A549 (cell line): ENCODE data around the gene STK11IP. TPM values are rescaled to one million over a fixed set of nuclear protein-coding genes. Genes with fewer than 3 reads are reported as not detected.

Experiments used
- ATAC-seq, 2 experiments: fragments of 200-7000 bp in 1 of 2; fragments of >200 bp in 1 of 2; cut with Nextera tagmentation in 1 of 2; cut with Tn5 transposase in 1 of 2; 3 replicates each; pipeline versions ENCODE4 v1.8.0 to v1.9.1; 2018 to 2020; ENCODE audit warnings: mild to moderate bottlenecking in 1 of 2, moderate library complexity in 1 of 2
- CTCF ChIA-PET: fragments of 300-600 bp; sonication (Branson Sonifier 250); formaldehyde crosslinking; extraction: SDS; loops from one replicate; lab custom pipeline; 2021; ENCODE audit warnings: antibody characterized with exemption, inconsistent platforms; lab: Yijun Ruan, JAX
- POLR2A ChIA-PET: fragments of 350-600 bp; formaldehyde crosslinking; extraction: SDS; loops from one replicate; lab custom pipeline; 2021; ENCODE audit warnings: antibody characterized with exemption, inconsistent platforms; lab: Yijun Ruan, JAX
- DNase-seq, 2 experiments: peaks; one replicate each; pipeline versions ENCODE4 v3.0.0 to v3.0.0-alpha.2; 2011 to 2016; ENCODE audit warnings: low read depth in 1 of 2, low spot score in 1 of 2
- FAIRE-seq: peaks from 2 replicates; lab custom pipeline; 2011; peaks lifted over from hg19 to GRCh38; lab: Jason Lieb, UNC
- H3K27ac ChIP-seq, 2 experiments: fragments of >200 bp; sonication (Bioruptor Twin); formaldehyde crosslinking; 3 replicates each; pipeline ENCODE4 v1.5.1; 2016 to 2017
- H3K4me1 ChIP-seq: fragments of >200 bp; sonication (Bioruptor Twin); formaldehyde crosslinking; 3 replicates; pipeline ENCODE4 v1.6.1; 2016
- H3K4me2 ChIP-seq: fragments of >200 bp; sonication (Bioruptor Twin); formaldehyde crosslinking; 3 replicates; pipeline ENCODE4 v1.6.1; 2016
- H3K4me3 ChIP-seq: fragments of >200 bp; sonication (Bioruptor Twin); formaldehyde crosslinking; 3 replicates; pipeline ENCODE4 v1.5.1; 2016
- H3K9me3 ChIP-seq: fragments of >200 bp; sonication (Bioruptor Twin); formaldehyde crosslinking; 3 replicates; pipeline ENCODE4 v1.6.1; 2016
- ESRRA ChIP-seq: fragments of 150-350 bp; IDR thresholded peaks from 2 replicates; pipeline ENCODE4 v1.6.1; 2014; ENCODE audit warnings: mild to moderate bottlenecking, low read length, borderline replicate concordance
- FOSB ChIP-seq: fragments of 250-450 bp; sonication (Bioruptor Pico); IDR thresholded peaks from 2 replicates; pipeline ENCODE4 v1.5.0; 2020; ENCODE audit warnings: mild to moderate bottlenecking, moderate library complexity
- FOSL2 ChIP-seq, 2 experiments: fragments of 450-650 bp in 1 of 2; fragments of >200 bp in 1 of 2; sonication (Bioruptor Twin) in 1 of 2; formaldehyde crosslinking; IDR thresholded peaks; 2 replicates each; pipeline versions ENCODE4 v1.5.0 to v1.6.1; 2016 to 2020; ENCODE audit warnings: mild to moderate bottlenecking in 1 of 2, moderate library complexity in 1 of 2
- GATA3 ChIP-seq: IDR thresholded peaks from 2 replicates; pipeline ENCODE4 v1.6.1; 2012; ENCODE audit warnings: borderline replicate concordance
- HDAC2 ChIP-seq: fragments of 200-600 bp; sonication (generic); IDR thresholded peaks from 2 replicates; pipeline ENCODE4 v1.6.1; 2016
- HOXB13 ChIP-seq: fragments of 250-450 bp; sonication (Bioruptor Pico); IDR thresholded peaks from 2 replicates; pipeline ENCODE4 v1.5.0; 2020; ENCODE audit warnings: low read depth, mild to moderate bottlenecking, moderate library complexity
- JUNB ChIP-seq: fragments of >200 bp; sonication (Bioruptor Twin); formaldehyde crosslinking; IDR thresholded peaks from 2 replicates; pipeline ENCODE4 v1.6.1; 2016
- MAZ ChIP-seq: fragments of 150-350 bp; IDR thresholded peaks from 2 replicates; pipeline ENCODE4 v1.6.1; 2014; ENCODE audit warnings: antibody characterized with exemption, low read depth, low read length, borderline replicate concordance
- MYC ChIP-seq: IDR thresholded peaks from 2 replicates; pipeline ENCODE4 v1.6.1; 2012; ENCODE audit warnings: mild to moderate bottlenecking, inconsistent platforms, low read length, improper control_type of control experiment, borderline replicate concordance
- NR3C1 ChIP-seq: fragments of >200 bp; sonication (Bioruptor Twin); formaldehyde crosslinking; IDR thresholded peaks from 3 replicates; pipeline ENCODE4 v1.6.1; 2017
- PHF8 ChIP-seq: fragments of 200-600 bp; sonication (generic); IDR thresholded peaks from 2 replicates; pipeline ENCODE4 v1.6.1; 2016; ENCODE audit warnings: low read depth, mild to moderate bottlenecking, antibody characterized with exemption, moderate library complexity, borderline replicate concordance
- POLR2A ChIP-seq: IDR thresholded peaks from 2 replicates; pipeline ENCODE4 v1.6.1; 2012; ENCODE audit warnings: mild to moderate bottlenecking, low read length
- POLR2AphosphoS2 ChIP-seq: conservative IDR thresholded peaks from 2 replicates; pipeline ENCODE4 v1.6.1; 2012; ENCODE audit warnings: low read length, improper control_type of control experiment, inconsistent platforms
- RAD21 ChIP-seq, 2 experiments: fragments of >200 bp in 1 of 2; sonication (Bioruptor Twin) in 1 of 2; formaldehyde crosslinking in 1 of 2; IDR thresholded peaks in 1 of 2; conservative IDR thresholded peaks in 1 of 2; 2 replicates in 1 of 2; 3 replicates in 1 of 2; pipeline ENCODE4 v1.6.1; 2012 to 2018; ENCODE audit warnings: inconsistent platforms in 1 of 2
- SMC3 ChIP-seq: fragments of >200 bp; sonication (Bioruptor Twin); formaldehyde crosslinking; IDR thresholded peaks from 3 replicates; pipeline ENCODE4 v1.6.1; 2018; ENCODE audit warnings: inconsistent platforms
- ZFP36 ChIP-seq: fragments of 450-650 bp; IDR thresholded peaks from 2 replicates; pipeline ENCODE4 v1.6.1; 2014; ENCODE audit warnings: borderline replicate concordance; ENCODE audit not compliant: partially characterized antibody
- WGBS: methylation state at CpG from one replicate; pipeline ENCODE4 v1.1.6; 2017; ENCODE audit errors: missing lambda C conversion rate; 5-methylcytosine and 5-hydroxymethylcytosine counted together
- polyA plus RNA-seq, 4 experiments: library from polyadenylated mRNA; depleted of rRNA in 3 of 4; stranded (reverse); fragments of >200 nt; fragmentation: RNase III in 1 of 4; extraction: RNeasy Plus Mini Kit Qiagen cat#74134 plus additional on column Dnase treatment in 1 of 4; gene quantifications; 2 replicates in 3 of 4; 3 replicates in 1 of 4; pipeline ENCODE4 v1.2.3, GENCODE V29; 2011 to 2017
- TF ChIP-seq, protein P1 (sequence below): fragments of 150-350 bp; IDR thresholded peaks from 2 replicates; pipeline ENCODE4 v1.6.1; 2014; ENCODE audit warnings: low read depth, mild to moderate bottlenecking, low read length
- TF ChIP-seq, protein P2 (sequence below): IDR thresholded peaks from 2 replicates; pipeline ENCODE4 v1.6.1; 2012
- TF ChIP-seq, protein P3 (sequence below): IDR thresholded peaks from 2 replicates; pipeline ENCODE4 v1.6.1; 2012; ENCODE audit warnings: low read depth, borderline replicate concordance

The STK11IP gene
- polyA plus RNA-seq, 2 of the 4 experiments (the other 2 are of a cell fraction), result 13.3 to 18.8 TPM

DNA sequence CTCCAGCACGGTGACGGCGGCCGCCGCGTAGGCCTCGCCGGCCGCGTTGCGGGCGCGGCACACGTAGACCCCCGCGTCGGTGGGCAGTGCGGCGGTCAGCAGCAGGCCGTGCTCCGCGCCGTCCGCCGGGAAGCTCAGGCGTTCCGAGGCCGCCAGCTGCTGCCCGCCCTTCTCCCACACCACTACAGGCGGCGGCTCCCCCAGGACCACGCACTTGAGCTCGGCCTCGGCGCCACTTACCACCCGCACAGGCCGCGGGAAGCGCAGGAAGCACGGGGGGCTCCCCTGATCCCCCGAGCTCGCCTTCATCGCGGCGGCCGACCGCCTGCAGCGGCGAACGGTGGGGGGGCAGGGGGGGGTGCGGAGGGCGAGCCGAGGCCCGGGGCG, 26.7 kb upstream of the STK11IP start:
- peak; percentile 20 to 47; a peak in 5 of 6 replicates for ATAC-seq
- no CpG with 5 or more reads among the region's 55 CpGs for WGBS
- TF ChIP-seq HOXB13 (CRISPR knock-in tag) (no peak), SMC3 (no peak), PHF8 (0 out of 2 replicates have a peak, but pooled peaks have one; percentile 17), POLR2AphosphoS2 (no peak), FOSL2 (IDR thresholded peaks at IDR 0.05) (no peak), FOSL2 (CRISPR knock-in tag; IDR thresholded peaks at IDR 0.05) (no peak)
- TF ChIP-seq, all 56 proteins: peak for 1
- no peak for FAIRE-seq
- peaks cover 14% of the 10 kb centered on the region for H3K4me1 ChIP-seq
- H3K27ac ChIP-seq, result peak overlapping the region; percentile 82 to 95
- DNase-seq, result no peak
- H3K9me3 ChIP-seq, result no peaks in the 10 kb centered on the region
- POLR2A ChIA-PET, result interaction anchor here (0.7 to 2.5 kb wide), 5 partner anchors 10 to 72 kb away, joined by 3 to 19 read pairs (median 4); partner anchors contain the start of genes GMPPA and STK11IP
- H3K4me3 ChIP-seq, result peak overlapping the region; percentile 92
- H3K4me2 ChIP-seq, result peak overlapping the region; percentile 72
- CTCF ChIA-PET, result interaction anchor here (0.7 to 7.5 kb wide), 12 partner anchors 9 to 118 kb away, joined by 3 to 50 read pairs (median 4); no protein-coding TSS in a partner anchor

DNA sequence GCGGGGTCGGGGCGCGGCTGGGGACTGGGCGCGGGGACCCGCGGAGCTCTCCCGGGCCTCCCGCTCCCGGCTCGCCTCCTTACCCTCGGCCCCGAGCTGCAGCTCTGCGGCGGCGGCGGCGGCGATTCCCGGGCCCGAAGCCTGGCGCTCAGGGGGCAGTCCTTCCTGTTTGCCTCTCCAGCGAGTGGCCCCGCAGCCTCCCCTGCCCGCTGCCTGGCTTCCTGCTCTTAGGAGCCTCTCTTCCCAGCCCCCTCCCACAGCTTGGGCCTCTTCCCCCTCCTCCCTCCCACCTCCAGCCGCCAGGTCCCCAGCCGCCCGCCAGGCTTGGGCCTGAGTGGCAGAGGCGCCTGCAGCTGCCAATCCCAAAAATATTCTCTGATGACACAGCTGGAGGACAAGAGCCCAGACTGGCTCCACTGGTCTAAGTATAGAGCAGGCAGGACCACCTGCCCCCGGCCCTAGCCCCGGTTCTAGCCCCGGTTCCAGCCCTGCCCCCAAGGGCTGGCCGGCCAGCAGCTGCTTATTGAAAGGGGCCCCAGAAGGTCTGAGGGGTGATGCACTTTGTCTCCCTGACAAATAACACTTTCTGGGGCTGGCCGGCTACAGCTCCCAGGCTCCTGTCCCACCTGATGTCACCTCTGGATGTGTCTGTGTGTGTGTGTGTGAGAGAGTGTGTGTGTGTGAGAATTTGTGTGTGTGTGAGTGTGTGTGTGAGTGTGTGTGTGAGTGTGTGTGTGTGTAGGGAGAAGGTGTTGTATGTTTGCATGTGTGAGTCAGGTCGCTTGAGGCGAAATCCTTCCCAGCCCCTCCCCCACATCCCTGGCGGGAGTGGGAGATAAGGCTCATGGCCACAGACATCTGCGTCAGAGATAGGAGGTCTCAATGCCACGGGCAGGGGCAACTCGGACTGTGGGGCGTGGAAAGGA, 26.1 kb upstream of the STK11IP start, which contains the start of gene OBSL1:
Gene OBSL1, minus strand, starts transcription at position 229 of the 926 bp plus-strand sequence. CDS start 307 bp downstream, outside the sequence.
- Histone ChIP-seq H3K4me2 (peak within 1 kb of the TSS; percentile 72), H3K9me3 (no peaks in the 10 kb centered on the region), H3K27ac (peak within 1 kb of the TSS; percentile 82 to 95), H3K4me3 (peak within 1 kb of the TSS; percentile 92), H3K4me1 (peaks cover 14% of the 10 kb centered on the region)
- TF ChIP-seq RAD21 (conservative IDR thresholded peaks at IDR 0.05 in 1 of 2, IDR thresholded peaks at IDR 0.05 in 1 of 2) (no peak), NR3C1 (no peak), POLR2A (peak; percentile 43), FOSL2 (IDR thresholded peaks at IDR 0.05) (no peak), FOSL2 (CRISPR knock-in tag; IDR thresholded peaks at IDR 0.05) (peak; percentile 53), ZFP36 (no peak), ESRRA (no peak)
- FAIRE-seq (no peak), ATAC-seq (peak; percentile 55 to 80), DNase-seq (peak; percentile 52 to 71)
- ChIA-PET POLR2A (interaction anchor here (0.7 to 2.5 kb wide), 5 partner anchors 10 to 73 kb away, joined by 3 to 19 read pairs (median 4); partner anchors contain the start of genes GMPPA and STK11IP), CTCF (interaction anchor here (0.7 to 7.5 kb wide), 12 partner anchors 9 to 118 kb away, joined by 3 to 50 read pairs (median 4); no protein-coding TSS in a partner anchor)
- 24% methylated on average over 25 of the region's 42 CpGs for WGBS

DNA sequence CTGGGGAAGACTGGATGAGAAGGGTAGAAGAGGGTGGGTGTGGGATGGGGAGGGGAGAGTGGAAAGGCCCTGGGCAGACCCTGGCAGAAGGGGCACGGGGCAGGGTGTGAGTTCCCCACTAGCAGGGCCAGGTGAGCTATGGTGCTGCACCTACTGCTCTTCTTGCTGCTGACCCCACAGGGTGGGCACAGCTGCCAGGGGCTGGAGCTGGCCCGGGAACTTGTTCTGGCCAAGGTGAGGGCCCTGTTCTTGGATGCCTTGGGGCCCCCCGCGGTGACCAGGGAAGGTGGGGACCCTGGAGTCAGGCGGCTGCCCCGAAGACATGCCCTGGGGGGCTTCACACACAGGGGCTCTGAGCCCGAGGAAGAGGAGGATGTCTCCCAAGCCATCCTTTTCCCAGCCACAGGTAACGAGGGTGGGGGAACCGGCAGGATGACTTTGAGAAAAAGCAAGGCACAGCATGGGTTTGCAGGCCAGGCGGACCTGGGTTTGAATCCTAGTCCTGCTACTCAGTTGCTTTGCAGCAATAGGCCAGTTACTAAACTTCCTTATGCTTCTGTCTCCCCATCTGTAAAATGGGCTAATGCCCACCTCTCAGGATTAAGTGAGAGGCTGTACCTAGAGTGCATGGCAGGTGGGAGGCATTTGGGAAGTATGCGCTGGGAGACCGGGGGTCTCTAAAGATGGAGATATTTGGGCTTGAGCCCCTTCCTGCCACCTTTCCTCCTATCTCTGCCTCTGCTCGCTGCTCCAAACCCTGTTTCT, 25.2 kb upstream of the STK11IP start, which contains the start of gene INHA:
Gene INHA, plus strand, starts transcription at position 74 of the 765 bp plus-strand sequence. Its CDS starts 65 bp downstream, at position 139.
- peak within 1 kb of the TSS; percentile 92 for H3K4me3 ChIP-seq
- H3K9me3 ChIP-seq, result no peaks in the 10 kb centered on the region
- ATAC-seq, result peak in 1 of 2 experiments; percentile 2; a peak in 2 of 6 replicates
- no peak for FAIRE-seq
- no peak for TF ChIP-seq MYC
- no peak for TF ChIP-seq JUNB
- TF ChIP-seq MAZ, result no peak
- TF ChIP-seq, protein P1, sequence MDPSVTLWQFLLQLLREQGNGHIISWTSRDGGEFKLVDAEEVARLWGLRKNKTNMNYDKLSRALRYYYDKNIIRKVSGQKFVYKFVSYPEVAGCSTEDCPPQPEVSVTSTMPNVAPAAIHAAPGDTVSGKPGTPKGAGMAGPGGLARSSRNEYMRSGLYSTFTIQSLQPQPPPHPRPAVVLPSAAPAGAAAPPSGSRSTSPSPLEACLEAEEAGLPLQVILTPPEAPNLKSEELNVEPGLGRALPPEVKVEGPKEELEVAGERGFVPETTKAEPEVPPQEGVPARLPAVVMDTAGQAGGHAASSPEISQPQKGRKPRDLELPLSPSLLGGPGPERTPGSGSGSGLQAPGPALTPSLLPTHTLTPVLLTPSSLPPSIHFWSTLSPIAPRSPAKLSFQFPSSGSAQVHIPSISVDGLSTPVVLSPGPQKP, result no peak
- TF ChIP-seq, protein P2, sequence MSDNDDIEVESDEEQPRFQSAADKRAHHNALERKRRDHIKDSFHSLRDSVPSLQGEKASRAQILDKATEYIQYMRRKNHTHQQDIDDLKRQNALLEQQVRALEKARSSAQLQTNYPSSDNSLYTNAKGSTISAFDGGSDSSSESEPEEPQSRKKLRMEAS, result no peak
- no peak for TF ChIP-seq GATA3
- no peak for TF ChIP-seq HDAC2
- TF ChIP-seq, protein P3, sequence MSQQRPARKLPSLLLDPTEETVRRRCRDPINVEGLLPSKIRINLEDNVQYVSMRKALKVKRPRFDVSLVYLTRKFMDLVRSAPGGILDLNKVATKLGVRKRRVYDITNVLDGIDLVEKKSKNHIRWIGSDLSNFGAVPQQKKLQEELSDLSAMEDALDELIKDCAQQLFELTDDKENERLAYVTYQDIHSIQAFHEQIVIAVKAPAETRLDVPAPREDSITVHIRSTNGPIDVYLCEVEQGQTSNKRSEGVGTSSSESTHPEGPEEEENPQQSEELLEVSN, result no peak
- no peak for TF ChIP-seq FOSB
- no peak for TF ChIP-seq NR3C1
- H3K4me2 ChIP-seq, result peak within 1 kb of the TSS; percentile 72
- ChIA-PET CTCF (interaction anchor here (0.6 to 7.5 kb wide), 4 partner anchors 12 to 414 kb away, joined by 3 to 50 read pairs (median 6); no protein-coding TSS in a partner anchor), POLR2A (interaction anchor here (2.5 kb wide), 1 partner anchor 25 kb away, joined by 19 read pairs; the partner anchor contains the start of gene STK11IP)
- H3K4me1 ChIP-seq, result peaks cover 14% of the 10 kb centered on the region
- 92% methylated on average over 13 of the region's 13 CpGs for WGBS
- H3K27ac ChIP-seq, result peak within 1 kb of the TSS; percentile 82 to 95
- DNase-seq, result no peak
